Testis (tissue), 3 donors: ENCODE measurements around the gene BABAM2. TPM values are rescaled to one million over a fixed set of nuclear protein-coding genes. Genes with fewer than 3 reads are reported as not detected.

Experiments
- DNase-seq: peaks from one replicate; pipeline ENCODE4 v3.0.0-alpha.2; 2019
- H3K27ac ChIP-seq, 2 donors: fragments of 200-600 bp; sonication (generic); one replicate each; pipeline ENCODE4 v1.5.1; 2019
- H3K27me3 ChIP-seq: fragments of 200-600 bp; sonication (generic); one replicate; pipeline ENCODE4 v1.5.1; 2019
- H3K36me3 ChIP-seq: fragments of 200-600 bp; sonication (generic); one replicate; pipeline ENCODE4 v1.5.1; 2017; ENCODE audit warnings: low read depth; ENCODE audit errors: missing control alignments
- H3K4me1 ChIP-seq: fragments of 200-600 bp; sonication (generic); one replicate; pipeline ENCODE4 v1.5.1; 2019
- H3K4me3 ChIP-seq, 2 donors: fragments of 200-600 bp; sonication (generic); one replicate each; pipeline ENCODE4 v1.5.1; 2017 to 2019
- H3K9me3 ChIP-seq: fragments of 200-600 bp; sonication (generic); one replicate; pipeline ENCODE4 v1.5.1; 2017
- CTCF ChIP-seq, 3 experiments: fragments of 450-650 bp in 2 of 3; fragments of 200-600 bp in 1 of 3; sonication (generic) in 1 of 3; IDR thresholded peaks; one replicate each; pipeline ENCODE4 v1.5.1; 2016 to 2019; ENCODE audit warnings: antibody characterized with exemption in 3 of 3, mild to moderate bottlenecking in 2 of 3, moderate library complexity in 1 of 3
- POLR2A ChIP-seq: fragments of 450-650 bp; IDR thresholded peaks from one replicate; pipeline ENCODE4 v1.6.1; 2017; ENCODE audit warnings: antibody characterized with exemption, mild to moderate bottlenecking, moderate library complexity
- WGBS, 2 donors: methylation state at CpG; one replicate each; pipeline ENCODE4 v1.1.5; 2018; 5-methylcytosine and 5-hydroxymethylcytosine counted together
- intact Hi-C: fragments of 100-400 bp; cut with DNase I; formaldehyde crosslinking; loops from one replicate; pipeline ENCODE4 v1.15.1; 2023; ENCODE audit warnings: low total_unique reads
- polyA plus RNA-seq: library from polyadenylated mRNA; stranded (reverse); fragments of 350-450 nt; fragmentation: Illumina TruSeq; extraction: RNeasy Lipid Tissue Mini Kit (QIAGEN cat#74804); gene quantifications from one replicate; pipeline ENCODE4 v1.2.3, GENCODE V29; 2014; ENCODE audit warnings: low read depth, low replicate concordance; ENCODE audit not compliant: insufficient read depth
- total RNA-seq, 2 donors: library from RNA; depleted of rRNA; stranded (reverse); fragments of >200 nt; gene quantifications; one replicate each; pipeline ENCODE4 v1.2.3, GENCODE V29; 2016

The BABAM2 gene
- total and polyA plus RNA-seq, 3 donors from 2014 or later, result 49.2 to 70.6 (median 59.1) TPM

GRCh38 chr2:27991146-27991545 lies 100.6 kb downstream of the BABAM2 start:
- TF ChIP-seq POLR2A (no peak), CTCF (IDR thresholded peaks at IDR 0.05) (no peak)
- WGBS, 2 donors, result 60 to 86% methylated on average over 1 of the region's 1 CpG
- intact Hi-C loops, result no loop called here

GRCh38 chr2:27992787-27993401 lies 102.4 kb downstream of the BABAM2 start:
- Histone ChIP-seq H3K4me3 (no peak overlapping the region), H3K36me3 (no peaks in the 10 kb centered on the region), H3K27me3 (no peaks in the 10 kb centered on the region), H3K4me1 (no peaks in the 10 kb centered on the region), H3K9me3 (no peaks in the 10 kb centered on the region), H3K27ac (no peak overlapping the region)
- TF ChIP-seq CTCF (IDR thresholded peaks at IDR 0.05) (no peak), POLR2A (no peak)
- no peak for DNase-seq
- intact Hi-C loops, result no loop called here

More at GRCh38 chr2:27991146-27991545, 100.6 kb downstream of the BABAM2 start:
- H3K9me3 ChIP-seq, result no peaks in the 10 kb centered on the region
- H3K36me3 ChIP-seq, result no peaks in the 10 kb centered on the region
- no peak overlapping the region for H3K27ac ChIP-seq
- no peaks in the 10 kb centered on the region for H3K27me3 ChIP-seq
- H3K4me3 ChIP-seq, result no peak overlapping the region
- no peak for DNase-seq
- H3K4me1 ChIP-seq, result no peaks in the 10 kb centered on the region

GRCh38 chr2:27993402-27993787 lies 102.9 kb downstream of the BABAM2 start:
- no peak overlapping the region for H3K27ac ChIP-seq
- no peak for DNase-seq

GRCh38 chr2:27993950-27994728 lies 103.6 kb downstream of the BABAM2 start:
- no peak for DNase-seq
- Histone ChIP-seq H3K27ac (no peak overlapping the region), H3K36me3 (no peaks in the 10 kb centered on the region), H3K9me3 (no peaks in the 10 kb centered on the region), H3K4me1 (no peaks in the 10 kb centered on the region), H3K27me3 (no peaks in the 10 kb centered on the region), H3K4me3 (no peak overlapping the region)
- no peak for TF ChIP-seq POLR2A
- no peak for TF ChIP-seq CTCF (IDR thresholded peaks at IDR 0.05)
- intact Hi-C loops, result no loop called here
- 94 to 95% methylated on average over 5 of the region's 5 CpGs for WGBS, 2 donors

More at GRCh38 chr2:27993402-27993787, 102.9 kb downstream of the BABAM2 start:
- no peaks in the 10 kb centered on the region for H3K9me3 ChIP-seq
- H3K4me1 ChIP-seq, result no peaks in the 10 kb centered on the region
- WGBS, 2 donors, result 65 to 77% methylated on average over 1 of the region's 1 CpG
- TF ChIP-seq POLR2A, result no peak
- TF ChIP-seq CTCF (IDR thresholded peaks at IDR 0.05), result no peak
- H3K27me3 ChIP-seq, result no peaks in the 10 kb centered on the region
- intact Hi-C loops, result no loop called here
- no peak overlapping the region for H3K4me3 ChIP-seq
- H3K36me3 ChIP-seq, result no peaks in the 10 kb centered on the region
